Endothelial cell of umbilical vein (primary cell): ENCODE measurements around the gene CACNA1B.

Source experiments
- EZH2 ChIP-seq: IDR thresholded peaks from 2 replicates; pipeline ENCODE4 v1.6.1; 2012; ENCODE audit warnings: borderline replicate concordance, low read depth, mild to moderate bottlenecking, moderate library complexity, low read length, inconsistent platforms; ENCODE audit not compliant: severe bottlenecking
- GATA2 ChIP-seq: IDR thresholded peaks from 2 replicates; pipeline ENCODE4 v1.7.0; 2011; ENCODE audit warnings: low read depth, mild to moderate bottlenecking, moderate library complexity, mixed read lengths, low read length; ENCODE audit not compliant: insufficient read length, insufficient read depth
- JUN ChIP-seq: IDR thresholded peaks from 2 replicates; pipeline ENCODE4 v1.6.1; 2011; ENCODE audit warnings: borderline replicate concordance, low read depth; ENCODE audit not compliant: insufficient read length, insufficient read depth
- MYC ChIP-seq: IDR thresholded peaks from one replicate; pipeline ENCODE4 v1.6.1; 2011; ENCODE audit warnings: mild to moderate bottlenecking, low read depth, low read length
- POLR2A ChIP-seq: IDR thresholded peaks from 2 replicates; pipeline ENCODE4 v1.6.1; 2012; ENCODE audit warnings: low read depth, mild to moderate bottlenecking, control low read depth, low read length
- POLR2AphosphoS5 ChIP-seq: IDR thresholded peaks from 2 replicates; pipeline ENCODE4 v1.6.1; 2012; ENCODE audit warnings: low read depth, mild to moderate bottlenecking, control low read depth, low read length, moderate library complexity; ENCODE audit not compliant: insufficient read depth
- TF ChIP-seq, protein P1 (sequence below), 2 donors: IDR thresholded peaks; 1 replicate in 1 of 2; 2 replicates in 1 of 2; pipeline ENCODE4 v1.5.1; 2011; ENCODE audit warnings: low read length in 2 of 2, mild to moderate bottlenecking in 2 of 2, moderate library complexity in 2 of 2, control low read depth in 1 of 2, inconsistent platforms in 1 of 2, low read depth in 1 of 2; ENCODE audit not compliant: insufficient read depth in 1 of 2; ENCODE audit errors: extremely low read depth in 1 of 2
- TF ChIP-seq, protein P2 (sequence below): IDR thresholded peaks from 2 replicates; pipeline ENCODE4 v1.6.1; 2011; ENCODE audit not compliant: insufficient read depth, insufficient read length

DNA sequence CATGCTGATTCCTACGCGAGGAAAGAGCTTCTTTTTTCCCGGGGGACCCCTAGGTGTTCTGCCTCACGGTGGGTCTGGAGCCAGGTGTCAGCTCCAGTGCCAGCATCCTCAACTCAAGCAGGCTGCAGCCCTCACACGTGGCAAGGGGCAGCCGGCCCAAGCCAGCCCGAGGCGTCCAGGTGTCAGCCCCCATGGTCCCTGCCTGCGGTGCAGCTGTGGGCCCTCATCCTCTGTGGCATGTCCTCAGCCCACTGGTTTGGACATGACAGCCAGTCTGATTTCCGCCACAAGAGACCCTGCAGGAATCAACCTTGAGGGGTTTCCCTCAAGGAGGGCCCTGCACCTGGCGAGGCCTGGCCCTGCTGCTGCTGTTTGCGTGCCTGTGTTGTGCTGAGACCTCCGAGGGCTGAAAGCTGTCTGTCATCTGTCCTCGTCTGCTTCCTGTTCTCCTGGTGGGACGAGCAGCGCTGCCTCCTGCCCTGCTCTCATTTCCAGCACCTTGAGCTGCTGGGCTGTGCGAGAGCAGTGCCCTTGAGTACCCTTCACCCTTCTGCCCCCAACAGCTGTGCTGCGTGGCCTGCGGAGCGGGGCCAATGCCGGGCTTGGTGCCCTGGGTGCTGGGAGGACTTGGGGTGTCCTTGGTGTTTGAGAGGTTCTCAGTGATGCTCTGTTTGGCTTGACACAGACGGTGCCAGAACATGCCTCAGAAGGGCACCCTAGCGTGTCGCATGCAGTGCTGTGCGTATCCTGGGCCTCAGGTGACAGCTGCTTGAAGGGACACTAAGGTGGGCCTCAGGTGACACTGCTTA, 137.6 kb downstream of the CACNA1B start:
- TF ChIP-seq, protein P1, sequence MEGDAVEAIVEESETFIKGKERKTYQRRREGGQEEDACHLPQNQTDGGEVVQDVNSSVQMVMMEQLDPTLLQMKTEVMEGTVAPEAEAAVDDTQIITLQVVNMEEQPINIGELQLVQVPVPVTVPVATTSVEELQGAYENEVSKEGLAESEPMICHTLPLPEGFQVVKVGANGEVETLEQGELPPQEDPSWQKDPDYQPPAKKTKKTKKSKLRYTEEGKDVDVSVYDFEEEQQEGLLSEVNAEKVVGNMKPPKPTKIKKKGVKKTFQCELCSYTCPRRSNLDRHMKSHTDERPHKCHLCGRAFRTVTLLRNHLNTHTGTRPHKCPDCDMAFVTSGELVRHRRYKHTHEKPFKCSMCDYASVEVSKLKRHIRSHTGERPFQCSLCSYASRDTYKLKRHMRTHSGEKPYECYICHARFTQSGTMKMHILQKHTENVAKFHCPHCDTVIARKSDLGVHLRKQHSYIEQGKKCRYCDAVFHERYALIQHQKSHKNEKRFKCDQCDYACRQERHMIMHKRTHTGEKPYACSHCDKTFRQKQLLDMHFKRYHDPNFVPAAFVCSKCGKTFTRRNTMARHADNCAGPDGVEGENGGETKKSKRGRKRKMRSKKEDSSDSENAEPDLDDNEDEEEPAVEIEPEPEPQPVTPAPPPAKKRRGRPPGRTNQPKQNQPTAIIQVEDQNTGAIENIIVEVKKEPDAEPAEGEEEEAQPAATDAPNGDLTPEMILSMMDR (IDR thresholded peaks at IDR 0.05; ENCODE audit: extremely low read depth in 1 of 2, insufficient read depth in 1 of 2, low read depth in 1 of 2, low read length in 2 of 2), result no peak
- TF ChIP-seq POLR2AphosphoS5 (no peak), JUN (no peak), GATA2 (no peak), POLR2A (no peak), MYC (no peak), EZH2 (no peak)
- TF ChIP-seq, protein P2, sequence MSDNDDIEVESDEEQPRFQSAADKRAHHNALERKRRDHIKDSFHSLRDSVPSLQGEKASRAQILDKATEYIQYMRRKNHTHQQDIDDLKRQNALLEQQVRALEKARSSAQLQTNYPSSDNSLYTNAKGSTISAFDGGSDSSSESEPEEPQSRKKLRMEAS, result no peak
